HG03457 (cell line): ENCODE data around the gene SLC6A16.
"Not testable (repeated sequence)": the region's sequence is repeated elsewhere in the genome, so short reads cannot be mapped to it uniquely, and the experiment has no call there.

Experiments used
- ATAC-seq: cut with Tn5 transposase; IDR thresholded peaks from one replicate; pipeline ENCODE4 v1.9.1; 2021; ENCODE audit warnings: moderate number of reproducible peaks; ENCODE audit not compliant: unreplicated experiment

The SLC6A16 gene

DNA sequence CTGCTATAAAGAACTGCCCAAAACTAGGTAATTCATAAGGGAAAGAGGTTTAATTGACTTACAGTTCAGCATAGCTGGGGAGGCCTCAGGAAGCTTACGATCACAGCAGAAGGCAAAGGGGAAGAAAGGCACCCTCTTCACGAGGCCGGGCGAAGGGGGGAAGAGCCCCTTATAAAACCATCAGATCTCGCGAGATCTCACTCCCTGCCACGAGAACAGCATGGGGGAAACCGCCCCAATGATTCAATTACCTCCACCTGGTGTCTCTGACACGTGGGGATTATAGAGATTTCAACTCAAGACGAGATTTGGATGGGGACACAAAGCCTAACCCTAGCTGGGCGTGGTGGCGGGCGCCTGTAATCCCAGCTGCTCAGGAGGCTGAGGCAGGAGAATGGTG lies 42.8 kb downstream of the SLC6A16 start:
- ATAC-seq, result no peak

GRCh38 chr19:49272204-49272603 lies 52.8 kb downstream of the SLC6A16 start:
- no peak for ATAC-seq

- no peak for ATAC-seq
Observed at GRCh38 chr19:49271080-49271753, 53.8 kb downstream of the SLC6A16 start.

- not testable (repeated sequence) for ATAC-seq
Observed at GRCh38 chr19:49266409-49266808, 58.6 kb downstream of the SLC6A16 start.

DNA sequence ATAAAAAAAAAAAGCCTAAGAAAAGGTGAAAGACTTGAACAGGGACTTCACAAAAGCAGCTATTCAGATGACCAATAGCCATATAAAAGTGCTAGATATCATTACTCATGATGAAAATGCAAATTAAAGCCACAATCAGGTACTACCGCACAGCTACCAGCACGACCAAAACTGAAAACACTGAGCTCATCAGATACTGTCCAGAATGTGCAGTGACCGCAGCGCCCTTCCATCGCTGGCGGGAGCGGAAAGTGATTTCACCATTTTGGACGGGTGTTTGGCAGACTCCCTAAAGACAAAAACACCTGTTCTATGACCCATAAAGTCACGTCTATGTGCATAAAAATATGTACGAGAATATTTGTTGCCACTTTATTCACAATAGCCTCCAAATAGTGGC lies 60.7 kb downstream of the SLC6A16 start:
- no peak for ATAC-seq

DNA sequence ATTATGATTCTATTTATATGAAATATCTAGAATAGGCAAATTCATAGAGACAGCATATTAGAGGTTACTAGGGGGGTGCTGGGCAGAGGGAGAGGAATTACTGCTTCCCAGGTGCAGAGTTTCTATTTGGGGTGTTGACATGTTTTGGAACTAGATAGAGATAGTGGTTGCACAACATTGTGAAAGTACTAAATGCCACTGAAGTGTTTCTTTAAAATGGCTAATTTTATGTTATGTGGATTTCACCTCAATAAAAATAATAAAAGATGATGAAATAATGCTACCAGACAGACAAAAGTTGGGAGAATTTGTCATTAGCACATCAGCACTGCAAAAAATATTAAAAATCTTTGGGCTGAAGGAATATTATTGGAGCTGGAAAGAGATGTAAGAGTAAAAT lies 63.4 kb downstream of the SLC6A16 start:
- no peak for ATAC-seq

- ATAC-seq, result no peak
Observed at GRCh38 chr19:49256691-49257090, 68.3 kb downstream of the SLC6A16 start.

- no peak for ATAC-seq
Observed at GRCh38 chr19:49255674-49256073, 69.3 kb downstream of the SLC6A16 start.

DNA sequence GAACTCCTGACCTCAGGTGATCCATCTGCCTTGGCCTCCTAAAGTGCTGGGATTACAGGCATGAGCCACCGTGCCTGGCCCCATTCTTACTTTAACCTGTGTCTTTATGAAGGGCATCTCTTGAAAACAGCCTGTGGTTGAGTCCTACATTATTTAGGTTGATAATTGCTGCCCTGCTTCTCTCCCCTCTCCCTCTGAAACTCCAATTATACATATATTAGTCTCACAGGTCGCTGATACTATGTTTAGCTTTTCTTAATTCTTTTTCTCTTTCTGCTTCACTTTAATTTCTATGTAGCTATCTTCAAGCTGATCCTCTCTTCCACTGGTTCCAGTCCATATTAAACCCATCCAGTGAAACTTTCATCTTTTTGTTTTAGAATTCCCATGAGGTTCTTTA lies 75.1 kb downstream of the SLC6A16 start:
- ATAC-seq, result no peak

DNA sequence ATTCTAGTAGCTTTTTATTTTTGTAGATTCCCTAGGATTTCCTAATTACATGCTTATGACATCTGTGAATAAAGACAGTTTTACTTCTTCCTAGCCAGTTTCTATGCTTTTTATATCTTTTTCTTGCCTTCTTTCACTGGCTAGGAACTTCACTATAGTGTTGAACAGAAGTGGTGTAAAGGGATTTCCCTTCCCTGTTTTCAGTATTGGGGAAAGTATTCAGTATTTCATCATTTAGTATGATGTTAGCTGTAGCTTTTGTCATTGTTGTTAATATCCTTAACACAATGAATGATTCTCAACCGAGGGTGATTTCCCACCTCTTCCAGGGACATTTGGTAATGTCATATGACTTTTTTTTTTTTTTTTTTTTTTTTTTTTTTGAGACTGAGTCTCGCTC lies 77.3 kb downstream of the SLC6A16 start:
- ATAC-seq, result no peak

DNA sequence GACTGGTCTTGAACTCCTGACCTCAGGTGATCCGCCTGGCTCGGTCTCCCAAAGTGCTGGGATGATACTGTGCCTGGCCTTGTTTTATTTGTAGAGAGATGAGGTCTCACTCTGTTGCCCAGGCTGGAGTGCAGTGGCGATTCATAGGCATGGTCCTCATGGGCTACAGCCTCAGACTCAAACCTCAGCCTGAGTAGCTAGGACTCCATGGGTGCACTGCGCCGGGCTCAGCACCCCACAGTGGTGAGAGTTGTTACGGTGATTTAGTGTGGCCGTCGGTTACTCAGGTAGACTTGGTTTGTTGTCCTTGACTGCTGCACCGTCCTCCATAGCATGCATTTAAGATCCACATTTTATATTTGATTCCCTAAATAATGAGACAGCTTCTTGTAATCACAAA lies 80.7 kb downstream of the SLC6A16 start:
- no peak for ATAC-seq

GRCh38 chr19:49243726-49244125 lies 81.3 kb downstream of the SLC6A16 start:
- ATAC-seq, result no peak

GRCh38 chr19:49243129-49243528 lies 81.9 kb downstream of the SLC6A16 start:
- no peak for ATAC-seq

GRCh38 chr19:49241769-49242168 lies 83.2 kb downstream of the SLC6A16 start:
- ATAC-seq, result no peak
